A673 (cell line): ENCODE results near the gene ZCCHC24. TPM values are rescaled to one million over a fixed set of nuclear protein-coding genes. Genes with fewer than 3 reads are reported as not detected.

Experiments
- BruUV-seq: library from RNA; stranded (reverse); fragments of 400-500 nt; replicated peaks from 2 replicates; lab custom pipeline; 2021; lab: Mats Ljungman, UMichigan
- CTCF ChIA-PET: fragments of 300-600 bp; sonication (Branson Sonifier 250); formaldehyde crosslinking; loops from one replicate; lab custom pipeline; 2022; ENCODE audit warnings: antibody characterized with exemption; lab: Charles Lee
- POLR2A ChIA-PET: fragments of 300-600 bp; sonication (Branson Sonifier 250); formaldehyde crosslinking; loops from one replicate; lab custom pipeline; 2022; ENCODE audit warnings: antibody characterized with exemption; ENCODE audit not compliant: low non-redundant PET; lab: Charles Lee
- DNase-seq: peaks from one replicate; pipeline ENCODE4 v3.0.0-alpha.2; 2015; ENCODE audit warnings: low spot score
- H3K27ac ChIP-seq: fragments of 200-600 bp; sonication (generic); 2 replicates; pipeline ENCODE4 v1.5.1; 2016; ENCODE audit warnings: mixed run types, low read depth, mild to moderate bottlenecking, mixed read lengths, antibody characterized with exemption, low read length; ENCODE audit not compliant: poor library complexity, severe bottlenecking
- H3K27me3 ChIP-seq: fragments of 200-600 bp; sonication (generic); replicated peaks from 2 replicates; pipeline ENCODE4 v1.6.1; 2017; ENCODE audit warnings: mixed run types, low read depth, mild to moderate bottlenecking, mixed read lengths, antibody characterized with exemption, low read length; ENCODE audit not compliant: insufficient read depth, poor library complexity
- H3K36me3 ChIP-seq: fragments of 200-600 bp; sonication (generic); 2 replicates; pipeline ENCODE4 v1.6.1; 2016; ENCODE audit warnings: mixed run types, mild to moderate bottlenecking, mixed read lengths, antibody characterized with exemption, low read length; ENCODE audit not compliant: insufficient read depth, poor library complexity, severe bottlenecking
- H3K4me1 ChIP-seq: fragments of 200-600 bp; sonication (generic); 2 replicates; pipeline ENCODE4 v1.6.1; 2017; ENCODE audit warnings: mixed run types, mild to moderate bottlenecking, mixed read lengths, antibody characterized with exemption, low read length; ENCODE audit not compliant: insufficient read depth, poor library complexity, severe bottlenecking
- H3K4me3 ChIP-seq: fragments of 200-600 bp; sonication (generic); 2 replicates; pipeline ENCODE4 v1.5.1; 2016; ENCODE audit warnings: low read depth, mixed run types, mild to moderate bottlenecking, mixed read lengths, low read length; ENCODE audit not compliant: poor library complexity, severe bottlenecking
- H3K9me3 ChIP-seq: fragments of 200-600 bp; sonication (generic); 2 replicates; pipeline ENCODE4 v1.6.1; 2016; ENCODE audit warnings: mixed run types, low read depth, mild to moderate bottlenecking, mixed read lengths, antibody characterized with exemption, low read length; ENCODE audit not compliant: poor library complexity, severe bottlenecking
- EZH2 ChIP-seq: fragments of 200-600 bp; sonication (generic); IDR thresholded peaks from 2 replicates; pipeline ENCODE4 v1.6.1; 2017; ENCODE audit warnings: borderline replicate concordance, low read depth, mild to moderate bottlenecking, mixed read lengths, antibody characterized with exemption, low read length; ENCODE audit not compliant: poor library complexity, severe bottlenecking
- intact Hi-C: fragments of 100-400 bp; cut with micrococcal nuclease; formaldehyde crosslinking; loops from one replicate; pipeline ENCODE4 v1.10.0; 2022; ENCODE audit not compliant: unreplicated experiment
- total RNA-seq: library from RNA; stranded (reverse); gene quantifications from 2 replicates; pipeline ENCODE4 v1.2.3, GENCODE V29; 2021
- TF ChIP-seq, protein P1 (sequence below): fragments of 300-800, 200-600 bp; sonication (generic); conservative IDR thresholded peaks from 2 replicates; pipeline ENCODE4 v1.5.1; 2017; ENCODE audit warnings: low read depth, mild to moderate bottlenecking, antibody characterized with exemption, low read length, moderate library complexity, mixed read lengths

Gene ZCCHC24
- total RNA-seq, 1 experiment from 2014 or later = 9.8 TPM

GRCh38 chr10:79418274-79418673 is 27.1 kb downstream of the ZCCHC24 start:
- H3K4me3 ChIP-seq = no peak overlapping the region
- no peak for DNase-seq
- H3K27ac ChIP-seq = no peak overlapping the region
- no peaks in the 10 kb centered on the region for H3K36me3 ChIP-seq
- intact Hi-C loops = no loop called here
- ChIA-PET CTCF (no interaction called here), POLR2A (no interaction called here)
- H3K9me3 ChIP-seq = no peaks in the 10 kb centered on the region
- H3K4me1 ChIP-seq = peaks cover 35% of the 10 kb centered on the region
- TF ChIP-seq, protein P1, sequence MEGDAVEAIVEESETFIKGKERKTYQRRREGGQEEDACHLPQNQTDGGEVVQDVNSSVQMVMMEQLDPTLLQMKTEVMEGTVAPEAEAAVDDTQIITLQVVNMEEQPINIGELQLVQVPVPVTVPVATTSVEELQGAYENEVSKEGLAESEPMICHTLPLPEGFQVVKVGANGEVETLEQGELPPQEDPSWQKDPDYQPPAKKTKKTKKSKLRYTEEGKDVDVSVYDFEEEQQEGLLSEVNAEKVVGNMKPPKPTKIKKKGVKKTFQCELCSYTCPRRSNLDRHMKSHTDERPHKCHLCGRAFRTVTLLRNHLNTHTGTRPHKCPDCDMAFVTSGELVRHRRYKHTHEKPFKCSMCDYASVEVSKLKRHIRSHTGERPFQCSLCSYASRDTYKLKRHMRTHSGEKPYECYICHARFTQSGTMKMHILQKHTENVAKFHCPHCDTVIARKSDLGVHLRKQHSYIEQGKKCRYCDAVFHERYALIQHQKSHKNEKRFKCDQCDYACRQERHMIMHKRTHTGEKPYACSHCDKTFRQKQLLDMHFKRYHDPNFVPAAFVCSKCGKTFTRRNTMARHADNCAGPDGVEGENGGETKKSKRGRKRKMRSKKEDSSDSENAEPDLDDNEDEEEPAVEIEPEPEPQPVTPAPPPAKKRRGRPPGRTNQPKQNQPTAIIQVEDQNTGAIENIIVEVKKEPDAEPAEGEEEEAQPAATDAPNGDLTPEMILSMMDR = no peak
- no peak for TF ChIP-seq EZH2
- BruUV-seq = no TSS peak
- H3K27me3 ChIP-seq = no peaks in the 10 kb centered on the region

DNA sequence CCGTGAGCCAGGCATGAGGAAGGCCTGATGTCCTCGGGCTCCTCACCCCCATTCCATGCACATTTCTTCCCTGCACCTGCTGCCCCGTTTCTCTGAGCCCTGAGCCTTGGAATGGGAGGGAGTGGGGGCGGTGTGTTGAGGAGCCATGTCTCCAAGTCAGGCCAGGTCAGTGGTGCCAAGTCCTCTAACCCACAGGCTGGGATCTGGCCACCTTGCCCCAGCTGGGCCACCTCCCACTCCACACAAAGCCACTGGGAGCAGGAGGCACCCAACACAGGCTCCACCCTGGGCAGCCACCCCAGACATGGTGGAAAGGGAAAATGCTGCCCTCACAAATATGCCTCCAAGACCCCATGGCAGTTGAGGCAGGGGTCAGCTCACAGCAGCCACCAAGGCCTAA is 27.7 kb downstream of the ZCCHC24 start:
- no peak for TF ChIP-seq EZH2
- TF ChIP-seq, protein P1 = no peak
- DNase-seq = no peak
- Histone ChIP-seq H3K4me1 (peaks cover 31% of the 10 kb centered on the region), H3K36me3 (no peaks in the 10 kb centered on the region), H3K27ac (no peak overlapping the region), H3K4me3 (no peak overlapping the region), H3K27me3 (no peaks in the 10 kb centered on the region), H3K9me3 (no peaks in the 10 kb centered on the region)
- intact Hi-C loops = no loop called here
- no TSS peak for BruUV-seq
- CTCF ChIA-PET = no interaction called here
- POLR2A ChIA-PET = no interaction called here

DNA sequence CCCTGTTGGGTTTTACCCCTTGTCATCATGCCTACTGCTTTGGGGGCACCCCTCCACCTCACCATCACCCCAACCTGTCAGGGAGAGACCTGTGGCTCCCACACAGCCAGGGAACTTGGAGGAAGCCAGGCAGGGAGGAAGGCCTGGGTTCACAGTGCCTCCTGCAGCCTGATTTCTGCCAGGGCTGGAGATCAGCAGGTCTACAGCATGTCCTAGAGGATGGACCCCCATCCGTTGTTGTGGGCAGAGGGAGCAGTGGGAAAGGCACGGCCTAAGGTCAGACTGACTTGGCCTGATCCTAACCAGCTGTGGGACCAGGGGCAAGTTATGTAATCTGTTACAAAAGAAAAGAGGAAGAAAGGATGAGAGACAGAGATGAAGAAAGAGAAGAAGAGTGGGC is 28.2 kb downstream of the ZCCHC24 start:
- no peak overlapping the region for H3K27ac ChIP-seq
- intact Hi-C loops = no loop called here
- H3K27me3 ChIP-seq = no peaks in the 10 kb centered on the region
- ChIA-PET POLR2A (no interaction called here), CTCF (no interaction called here)
- no peak overlapping the region for H3K4me3 ChIP-seq
- peaks cover 27% of the 10 kb centered on the region for H3K4me1 ChIP-seq
- TF ChIP-seq EZH2 = no peak
- TF ChIP-seq, protein P1 = no peak
- BruUV-seq = no TSS peak
- no peaks in the 10 kb centered on the region for H3K36me3 ChIP-seq
- H3K9me3 ChIP-seq = no peaks in the 10 kb centered on the region
- no peak for DNase-seq
